GM12878 (cell line): ENCODE data around the gene RTN4RL1. TPM values are rescaled to one million over a fixed set of nuclear protein-coding genes. Genes with fewer than 3 reads are reported as not detected.
A peak's percentile ranks its signal among the peaks of the same experiment; 100 is the strongest.

Source experiments
- BHLHE40 ChIP-seq, 2 experiments: fragments of 450-650 bp in 1 of 2; IDR thresholded peaks; 2 replicates each; pipeline ENCODE4 v1.6.1; 2011 to 2017; ENCODE audit warnings: low read depth in 2 of 2, borderline replicate concordance in 1 of 2, improper control_type of control experiment in 1 of 2, low read length in 1 of 2, mild to moderate bottlenecking in 1 of 2
- CBFB ChIP-seq: IDR thresholded peaks from 2 replicates; pipeline ENCODE4 v1.6.1; 2016; ENCODE audit warnings: antibody characterized with exemption, low read depth
- CBX3 ChIP-seq: fragments of 200-600 bp; sonication (generic); IDR thresholded peaks from 2 replicates; pipeline ENCODE4 v1.6.1; 2016; ENCODE audit warnings: low read depth, borderline replicate concordance
- CEBPZ ChIP-seq: fragments of 150-350 bp; IDR thresholded peaks from 2 replicates; pipeline ENCODE4 v1.6.1; 2016; ENCODE audit warnings: low read depth, low read length
- E4F1 ChIP-seq: fragments of 450-650 bp; IDR thresholded peaks from 2 replicates; pipeline ENCODE4 v1.6.1; 2018; ENCODE audit warnings: borderline replicate concordance, mild to moderate bottlenecking; ENCODE audit not compliant: partially characterized antibody
- HDAC2 ChIP-seq: fragments of 200-600 bp; sonication (generic); IDR thresholded peaks from 2 replicates; pipeline ENCODE4 v1.6.1; 2017
- IRF3 ChIP-seq: fragments of 450-650 bp; IDR thresholded peaks from 2 replicates; pipeline ENCODE4 v1.6.1; 2014; ENCODE audit warnings: mild to moderate bottlenecking
- MEF2B ChIP-seq: fragments of 450-650 bp; IDR thresholded peaks from 2 replicates; pipeline ENCODE4 v1.6.1; 2018; ENCODE audit warnings: mild to moderate bottlenecking, moderate library complexity; ENCODE audit not compliant: partially characterized antibody, poor library complexity, severe bottlenecking
- NFIC ChIP-seq: IDR thresholded peaks from 2 replicates; pipeline ENCODE4 v1.6.1; 2012; ENCODE audit warnings: low read depth, mild to moderate bottlenecking, inconsistent platforms, low read length, moderate library complexity
- NFYA ChIP-seq: IDR thresholded peaks from 2 replicates; pipeline ENCODE4 v1.6.1; 2011; ENCODE audit warnings: low read depth, mild to moderate bottlenecking, low read length, improper control_type of control experiment, borderline replicate concordance
- PRDM15 ChIP-seq: fragments of 450-650 bp; formaldehyde crosslinking; IDR thresholded peaks from 2 replicates; pipeline ENCODE4 v1.4.0; 2020; ENCODE audit warnings: mild to moderate bottlenecking, moderate library complexity
- SKIL ChIP-seq: fragments of 450-650 bp; IDR thresholded peaks from 2 replicates; pipeline ENCODE4 v1.6.1; 2017; ENCODE audit warnings: mild to moderate bottlenecking, low read depth, inconsistent platforms; ENCODE audit not compliant: poor library complexity, severe bottlenecking
- SPI1 ChIP-seq: IDR thresholded peaks from 2 replicates; pipeline ENCODE4 v1.6.1; 2011; ENCODE audit warnings: low read depth, mild to moderate bottlenecking, low read length, moderate library complexity, borderline replicate concordance; ENCODE audit not compliant: insufficient read depth
- polyA plus RNA-seq, 11 experiments: library from polyadenylated mRNA; depleted of rRNA in 4 of 11; unstranded in 6 of 11; stranded (reverse) in 5 of 11; fragments of >200 nt; fragmentation: Nextera tagmentation in 4 of 11; fragmentation: Illumina TruSeq in 1 of 11; extraction: Ambion mirVana in 4 of 11; extraction: Trizol in 1 of 11; gene quantifications; 1 replicate in 1 of 11; 2 replicates in 10 of 11; pipeline versions ENCODE4 v1.2.1 to v1.2.3, GENCODE V29; 2011 to 2016; ENCODE audit warnings: inconsistent platforms in 2 of 11, missing spikeins in 2 of 11, low read depth in 1 of 11
- total RNA-seq, 4 experiments: library from RNA; depleted of rRNA in 3 of 4; stranded (reverse); fragments of >200 nt in 3 of 4; fragmentation: Illumina TruSeq in 1 of 4; extraction: Trizol in 1 of 4; gene quantifications; 2 replicates each; pipeline versions ENCODE4 v1.2.1 to v1.2.3, GENCODE V29; 2013 to 2021

RTN4RL1 gene
- total and polyA plus RNA-seq, 10 of the 15 experiments (the other 5 are each of a cell fraction or from before 2014, with no cell fraction given): 0.08 to 0.11 (median 0.10) TPM; not detected in 7

GRCh38 chr17:2057760-2058585, 32.8 kb upstream of the RTN4RL1 start (continued):
- no peak for TF ChIP-seq HDAC2
- TF ChIP-seq CEBPZ: no peak
- no peak for TF ChIP-seq CBFB
- no peak for TF ChIP-seq SKIL
- TF ChIP-seq PRDM15 (CRISPR knock-in tag): no peak
- no peak for TF ChIP-seq MEF2B
- no peak for TF ChIP-seq E4F1
- TF ChIP-seq BHLHE40 (IDR thresholded peaks at IDR 0.05; ENCODE audit: borderline replicate concordance in 1 of 2, low read depth in 2 of 2, low read length in 1 of 2): peak; percentile 52 to 85; a peak in 3 of 4 replicates
- TF ChIP-seq SPI1: no peak
- TF ChIP-seq IRF3: no peak
- no peak for TF ChIP-seq NFYA
- no peak for TF ChIP-seq CBX3
- no peak for TF ChIP-seq NFIC
